Duodenal mucosa (tissue), 2 donors: ENCODE results near the gene STON2.
A peak's percentile ranks its signal among the peaks of the same experiment; 100 is the strongest.

ENCODE experiments used
- H3K27ac ChIP-seq: one replicate; pipeline ENCODE4 v1.7.0; 2013; ENCODE audit warnings: low read depth, low read length
- H3K27me3 ChIP-seq, 2 donors: one replicate each; pipeline ENCODE4 v1.7.0; 2013; ENCODE audit warnings: low read length in 2 of 2, control low read depth in 1 of 2; ENCODE audit not compliant: insufficient read depth in 2 of 2, control insufficient read depth in 1 of 2
- H3K36me3 ChIP-seq, 2 donors: one replicate each; pipeline ENCODE4 v1.7.0; 2013; ENCODE audit warnings: low read length in 2 of 2, control low read depth in 1 of 2; ENCODE audit not compliant: insufficient read depth in 2 of 2, control insufficient read depth in 1 of 2
- H3K4me1 ChIP-seq, 2 donors: one replicate each; pipeline ENCODE4 v1.7.0; 2013; ENCODE audit warnings: low read length in 2 of 2, control low read depth in 1 of 2; ENCODE audit not compliant: insufficient read depth in 2 of 2, control insufficient read depth in 1 of 2
- H3K4me3 ChIP-seq, 2 donors: one replicate each; pipeline ENCODE4 v1.7.0; 2013; ENCODE audit warnings: low read length in 2 of 2, low read depth in 1 of 2
- H3K9ac ChIP-seq, 2 donors: one replicate each; pipeline ENCODE4 v1.7.0; 2013; ENCODE audit warnings: low read length in 2 of 2, low read depth in 1 of 2
- H3K9me3 ChIP-seq, 2 donors: one replicate each; pipeline ENCODE4 v1.7.0; 2013; ENCODE audit warnings: low read length in 2 of 2, control low read depth in 1 of 2; ENCODE audit not compliant: control insufficient read depth in 1 of 2

Gene STON2

GRCh38 chr14:81219759-81220579, 180.2 kb downstream of the STON2 start:
- Histone ChIP-seq H3K9ac (peak overlapping the region; percentile 96 to 99), H3K36me3 (peaks cover 7 to 11% of the 10 kb centered on the region in 2 donors), H3K4me3 (peak overlapping the region; percentile 84 to 89), H3K27ac (peak overlapping the region; percentile 99), H3K9me3 (peaks cover 0 to 1% of the 10 kb centered on the region in 2 donors), H3K27me3 (no peaks in the 10 kb centered on the region), H3K4me1 (peaks cover 11 to 31% of the 10 kb centered on the region in 2 donors)

DNA sequence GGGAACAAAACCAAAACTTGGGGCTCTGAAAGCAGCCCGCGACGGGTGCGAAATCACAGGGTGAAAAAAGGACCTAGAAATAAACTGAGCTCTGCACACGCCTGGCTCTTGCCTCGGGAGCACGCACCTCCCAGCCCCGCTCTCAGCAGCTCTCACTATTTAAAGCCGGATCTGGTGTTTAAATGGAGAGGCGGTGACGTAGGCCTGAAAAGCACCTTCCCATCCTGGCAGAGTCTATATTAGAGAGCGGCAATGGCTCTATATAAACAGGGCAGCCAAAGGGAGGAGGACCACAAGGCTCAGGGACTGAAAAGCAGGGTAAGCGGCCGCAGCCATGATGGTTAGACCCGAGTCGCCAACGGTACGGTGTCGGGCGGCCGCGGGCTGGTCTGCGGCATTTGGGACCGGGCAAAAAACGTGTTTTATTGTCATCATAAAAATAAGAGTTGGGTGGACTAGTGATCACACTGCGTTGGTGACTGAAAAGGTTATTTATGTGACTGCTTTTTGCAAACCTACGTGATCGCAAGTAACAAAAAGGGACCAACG, 180.8 kb downstream of the STON2 start:
- Histone ChIP-seq H3K4me3 (peak overlapping the region; percentile 84 to 89), H3K27ac (peak overlapping the region; percentile 93), H3K27me3 (no peaks in the 10 kb centered on the region), H3K36me3 (peaks cover 7 to 15% of the 10 kb centered on the region in 2 donors), H3K9me3 (peaks cover 0 to 1% of the 10 kb centered on the region in 2 donors), H3K4me1 (peaks cover 11 to 31% of the 10 kb centered on the region in 2 donors), H3K9ac (peak overlapping the region; percentile 96 to 99)

- no peak overlapping the region for H3K9ac ChIP-seq
- H3K36me3 ChIP-seq = peaks cover 14 to 42% of the 10 kb centered on the region in 2 donors
- H3K27ac ChIP-seq = no peak overlapping the region
- H3K9me3 ChIP-seq = no peaks in the 10 kb centered on the region
- H3K27me3 ChIP-seq = no peaks in the 10 kb centered on the region
- H3K4me1 ChIP-seq = no peaks in the 10 kb centered on the region
- no peak overlapping the region for H3K4me3 ChIP-seq
These were observed 188.3 kb downstream of the STON2 start for GRCh38 chr14:81211844-81212243.
